Activated naive CD4-positive, alpha-beta T cell treated with anti-CD3 and anti-CD28 coated beads for 36 hours (primary cell): ENCODE measurements around the gene NDFIP2. TPM values are rescaled to one million over a fixed set of nuclear protein-coding genes. Genes with fewer than 3 reads are reported as not detected.

Experiments
- CTCF ChIA-PET: fragments of 350-600 bp; sonication (Branson Sonifier 250); formaldehyde crosslinking; loops from one replicate; lab custom pipeline; 2021; ENCODE audit warnings: antibody characterized with exemption; lab: Charles Lee
- DNase-seq: peaks from one replicate; pipeline ENCODE4 v3.0.0-alpha.2; 2020
- H3K27ac Mint-ChIP-seq: one replicate; pipeline ENCODE4 v1.8.0; 2021; ENCODE audit warnings: mild to moderate bottlenecking, mixed read lengths
- H3K27me3 Mint-ChIP-seq: one replicate; pipeline ENCODE4 v1.8.0; 2021; ENCODE audit warnings: low read depth, mixed read lengths
- H3K36me3 Mint-ChIP-seq: one replicate; pipeline ENCODE4 v1.8.0; 2021; ENCODE audit warnings: low read depth, mixed read lengths
- H3K4me1 Mint-ChIP-seq: one replicate; pipeline ENCODE4 v1.8.0; 2021; ENCODE audit warnings: low read depth, mixed read lengths
- H3K4me3 Mint-ChIP-seq: one replicate; pipeline ENCODE4 v1.8.0; 2021; ENCODE audit warnings: mild to moderate bottlenecking, moderate library complexity, mixed read lengths
- H3K9me3 Mint-ChIP-seq: one replicate; pipeline ENCODE4 v1.8.0; 2021; ENCODE audit warnings: mixed read lengths
- intact Hi-C: fragments of 100-400 bp; cut with micrococcal nuclease; formaldehyde crosslinking; loops from one replicate; pipeline ENCODE4 v1.15.1; 2023
- total RNA-seq, 2 experiments: library from RNA; stranded (reverse); gene quantifications; one replicate each; pipeline ENCODE4 v1.2.3, GENCODE V29; 2021

NDFIP2 gene
- total RNA-seq, 2 experiments from 2014 or later: 89.5 to 90.8 TPM

DNA sequence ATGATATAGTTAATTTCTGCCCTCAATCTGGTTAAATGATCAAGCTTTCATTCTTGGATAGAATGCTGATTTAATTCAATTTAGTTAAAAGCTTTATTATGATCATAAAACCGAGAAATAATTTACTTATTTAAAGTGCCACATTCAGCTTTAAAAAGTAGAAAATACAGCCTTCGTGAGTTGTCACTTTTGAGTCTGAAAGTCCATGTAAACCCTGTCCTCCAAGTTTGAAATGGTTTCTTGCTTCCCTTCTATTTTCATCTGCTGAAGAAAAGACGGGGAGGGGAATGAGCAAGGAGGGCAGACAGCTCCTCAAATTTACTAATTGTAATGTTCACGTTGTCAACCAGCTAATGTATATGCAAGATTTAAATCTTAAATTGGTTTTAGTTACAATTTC is 59.5 kb downstream of the NDFIP2 start:
- H3K36me3 Mint-ChIP-seq: peaks cover 14% of the 10 kb centered on the region
- no peak overlapping the region for H3K27ac Mint-ChIP-seq
- H3K4me3 Mint-ChIP-seq: no peak overlapping the region
- H3K9me3 Mint-ChIP-seq: no peaks in the 10 kb centered on the region
- CTCF ChIA-PET: interaction anchor here (0.7 to 6.4 kb wide), 22 partner anchors 10 to 192 kb away, joined by 3 to 159 read pairs (median 5); partner anchors contain the start of gene RBM26
- DNase-seq: no peak
- H3K27me3 Mint-ChIP-seq: no peaks in the 10 kb centered on the region
- intact Hi-C loops: loop anchor here (10.0 kb wide), 1 partner anchor 1406 kb away; no protein-coding TSS in a partner anchor
- peaks cover 5% of the 10 kb centered on the region for H3K4me1 Mint-ChIP-seq

DNA sequence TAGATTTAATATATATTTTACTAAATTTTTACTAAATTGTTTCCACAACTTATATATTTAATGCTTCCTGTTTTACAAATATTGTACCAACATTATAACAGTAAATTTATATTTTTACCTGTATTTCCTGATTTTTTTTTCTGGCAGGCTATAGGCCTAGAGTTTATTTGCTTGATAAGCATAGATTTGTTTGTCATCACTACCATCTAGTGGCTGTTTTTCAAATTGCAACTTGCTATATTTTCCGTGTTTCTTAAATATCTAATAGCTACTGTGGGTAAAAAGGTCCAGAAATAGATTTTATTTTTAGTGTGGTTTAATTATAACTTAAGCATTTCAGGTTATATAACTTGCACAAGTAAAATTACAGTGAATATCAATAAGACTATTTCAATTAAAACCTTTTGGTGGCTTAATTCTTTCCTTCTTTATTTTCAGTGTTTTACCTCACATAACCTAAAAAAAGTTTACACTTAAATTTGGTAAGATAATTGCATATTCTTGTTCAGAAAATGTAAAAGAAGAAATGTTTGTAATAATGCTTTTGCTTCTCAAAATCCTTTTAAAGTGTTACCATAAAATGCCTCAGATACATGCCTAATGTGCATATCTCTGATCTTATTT is 60.6 kb downstream of the NDFIP2 start:
- Mint-ChIP-seq H3K27me3 (no peaks in the 10 kb centered on the region), H3K4me1 (peaks cover 5% of the 10 kb centered on the region), H3K4me3 (no peak overlapping the region), H3K27ac (no peak overlapping the region), H3K9me3 (no peaks in the 10 kb centered on the region), H3K36me3 (peaks cover 17% of the 10 kb centered on the region)
- intact Hi-C loops: loop anchor here (1.0 to 10.0 kb wide), 3 partner anchors 60 to 1407 kb away; partner anchors contain the start of gene NDFIP2
- CTCF ChIA-PET: interaction anchor here (0.6 to 6.4 kb wide), 20 partner anchors 11 to 802 kb away, joined by 3 to 159 read pairs (median 4); partner anchors contain the start of genes NDFIP2 and RBM26
- DNase-seq: no peak

DNA sequence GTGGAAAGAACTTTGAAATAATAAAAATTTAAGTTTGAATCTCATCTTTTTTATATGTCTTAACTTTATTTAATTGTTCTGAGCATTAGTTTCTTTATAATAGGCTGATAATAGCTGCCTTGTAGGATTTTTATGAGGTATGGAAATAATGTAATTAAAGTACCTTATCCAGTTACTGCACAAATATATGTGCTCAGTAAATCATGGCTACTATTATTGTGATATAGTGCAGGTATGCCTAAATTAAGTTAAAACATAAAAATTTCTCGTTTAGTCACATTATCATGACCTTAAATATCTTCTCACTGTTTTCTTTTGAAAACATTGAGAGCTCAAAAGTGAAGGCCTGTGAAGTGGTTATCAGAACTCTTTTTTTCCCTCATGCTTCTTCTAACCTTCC is 62.9 kb downstream of the NDFIP2 start:
- Mint-ChIP-seq H3K4me1 (peaks cover 2% of the 10 kb centered on the region), H3K9me3 (no peaks in the 10 kb centered on the region), H3K36me3 (peaks cover 17% of the 10 kb centered on the region), H3K27ac (no peak overlapping the region), H3K27me3 (no peaks in the 10 kb centered on the region), H3K4me3 (no peak overlapping the region)
- CTCF ChIA-PET: interaction anchor here (1.0 to 3.6 kb wide), 4 partner anchors 63 to 139 kb away, joined by 3 to 70 read pairs (median 6); partner anchors contain the start of gene NDFIP2
- intact Hi-C loops: loop anchor here (10.0 kb wide), 1 partner anchor 1409 kb away; no protein-coding TSS in a partner anchor
- no peak for DNase-seq

DNA sequence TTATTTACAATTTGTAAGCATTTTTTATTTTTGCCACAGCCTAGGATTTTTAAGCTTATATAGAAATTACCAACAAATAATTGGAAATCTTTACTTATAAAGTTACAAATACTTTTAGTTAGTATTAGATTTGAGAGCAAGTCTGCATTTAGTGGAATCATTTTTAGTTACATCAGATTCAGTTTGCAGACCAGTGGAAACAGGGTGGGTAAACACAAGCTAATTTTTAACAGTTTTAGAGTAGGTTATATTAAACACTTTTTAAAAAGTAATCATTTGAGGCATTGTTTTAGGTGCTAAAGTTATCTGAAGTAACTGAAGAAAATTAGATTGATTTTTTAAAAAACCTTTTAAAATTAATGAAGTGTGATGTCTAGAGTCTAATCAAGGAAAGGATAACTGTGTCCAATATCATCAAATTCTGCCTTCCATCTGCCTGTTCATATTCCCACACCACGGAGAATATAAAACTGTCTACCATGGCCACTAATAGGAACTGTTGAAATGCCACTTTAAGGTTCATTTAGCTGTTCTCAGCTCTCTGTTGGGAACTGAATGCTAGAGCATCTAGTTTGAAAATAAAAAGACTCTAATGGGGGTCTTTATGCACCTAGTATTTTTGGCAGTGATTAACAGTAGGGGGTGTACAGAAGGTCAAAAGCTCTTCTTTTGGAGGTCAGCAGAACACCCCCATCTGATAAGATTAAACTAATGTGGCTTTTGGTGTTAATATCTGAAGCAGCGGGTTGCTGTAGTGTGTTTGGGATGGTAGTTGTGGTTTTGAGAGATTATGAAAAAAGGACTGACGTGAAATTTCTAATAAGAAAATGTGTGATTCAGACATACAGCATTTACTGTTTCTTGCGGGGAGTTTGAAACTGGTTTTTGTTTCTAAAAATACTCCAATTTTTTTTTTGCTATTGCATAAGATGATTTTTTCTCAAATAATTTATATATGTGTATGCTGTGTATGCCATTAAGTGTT is 66.5 kb downstream of the NDFIP2 start:
- CTCF ChIA-PET: interaction anchor here (0.7 to 1.5 kb wide), 2 partner anchors 66 to 123 kb away, joined by 3 to 7 read pairs; partner anchors contain the start of gene NDFIP2
- H3K27ac Mint-ChIP-seq: no peak overlapping the region
- no peaks in the 10 kb centered on the region for H3K27me3 Mint-ChIP-seq
- intact Hi-C loops: loop anchor here (10.0 kb wide), 1 partner anchor 1413 kb away; no protein-coding TSS in a partner anchor
- H3K36me3 Mint-ChIP-seq: peaks cover 16% of the 10 kb centered on the region
- no peaks in the 10 kb centered on the region for H3K9me3 Mint-ChIP-seq
- H3K4me1 Mint-ChIP-seq: no peaks in the 10 kb centered on the region
- DNase-seq: no peak
- no peak overlapping the region for H3K4me3 Mint-ChIP-seq

DNA sequence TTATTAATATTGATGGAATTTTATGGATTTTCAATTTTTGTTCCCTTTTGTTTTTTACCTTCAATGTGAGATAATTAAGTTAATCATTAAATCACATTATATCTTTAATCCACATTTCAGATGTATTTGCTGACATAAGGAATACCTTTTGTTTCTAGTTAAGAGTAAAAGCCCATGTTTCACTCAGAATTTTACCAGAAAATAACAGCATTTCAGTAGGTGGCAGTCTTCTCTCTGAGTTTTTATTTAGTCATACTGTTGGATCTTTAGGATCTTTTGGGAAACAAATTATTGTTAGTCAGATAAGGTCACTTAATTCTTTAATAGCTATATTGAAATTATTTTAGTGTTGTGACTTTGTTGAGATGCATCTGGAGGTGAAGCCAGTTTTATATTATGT is 67.9 kb downstream of the NDFIP2 start:
- no peak for DNase-seq
- H3K4me3 Mint-ChIP-seq: no peak overlapping the region
- no peaks in the 10 kb centered on the region for H3K9me3 Mint-ChIP-seq
- CTCF ChIA-PET: interaction anchor here (0.6 kb wide), 1 partner anchor 124 kb away, joined by 3 read pairs; no protein-coding TSS in a partner anchor
- H3K4me1 Mint-ChIP-seq: no peaks in the 10 kb centered on the region
- H3K27ac Mint-ChIP-seq: no peak overlapping the region
- H3K36me3 Mint-ChIP-seq: peaks cover 15% of the 10 kb centered on the region
- no peaks in the 10 kb centered on the region for H3K27me3 Mint-ChIP-seq
- intact Hi-C loops: loop anchor here (10.0 kb wide), 1 partner anchor 1414 kb away; no protein-coding TSS in a partner anchor

DNA sequence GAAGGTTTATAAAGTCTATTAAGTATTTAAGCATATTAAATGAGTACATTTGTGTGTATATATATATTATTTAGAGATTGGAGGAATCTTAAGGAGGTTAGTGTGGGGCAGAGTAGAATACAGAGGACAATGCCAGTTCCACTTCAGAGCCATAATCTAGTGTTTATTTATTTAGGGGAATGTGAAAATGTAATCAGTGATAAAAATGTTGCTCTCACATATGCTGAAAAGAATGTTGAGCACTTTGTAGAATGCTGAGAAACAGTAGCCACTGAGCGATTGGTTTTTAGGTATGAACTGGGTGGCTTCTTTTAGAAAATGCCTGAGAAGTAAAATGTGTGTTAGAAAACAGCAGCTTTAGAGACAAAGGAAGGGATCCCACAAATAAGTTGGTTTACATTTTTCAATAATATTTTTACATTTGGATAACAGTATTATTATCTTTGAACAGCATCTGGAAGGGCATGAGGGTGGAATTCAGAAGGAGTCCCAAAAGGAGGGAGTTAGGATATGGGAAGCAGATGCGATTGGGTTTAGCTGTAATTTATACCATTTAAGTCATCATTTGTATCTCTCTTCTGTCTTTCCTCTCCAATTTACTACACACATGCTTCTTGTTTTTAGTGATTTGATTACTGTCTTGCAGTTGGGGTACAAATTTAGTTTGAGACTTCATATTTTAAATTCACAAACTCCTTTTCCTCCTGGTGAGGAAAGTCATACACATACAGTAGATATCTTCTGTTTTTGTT is 68.6 kb downstream of the NDFIP2 start:
- no peak for DNase-seq
- CTCF ChIA-PET: interaction anchor here (0.6 kb wide), 1 partner anchor 125 kb away, joined by 3 read pairs; no protein-coding TSS in a partner anchor
- Mint-ChIP-seq H3K4me3 (no peak overlapping the region), H3K27ac (no peak overlapping the region), H3K27me3 (no peaks in the 10 kb centered on the region), H3K9me3 (no peaks in the 10 kb centered on the region), H3K36me3 (peaks cover 15% of the 10 kb centered on the region), H3K4me1 (no peaks in the 10 kb centered on the region)
- intact Hi-C loops: loop anchor here (10.0 kb wide), 1 partner anchor 1415 kb away; no protein-coding TSS in a partner anchor

DNA sequence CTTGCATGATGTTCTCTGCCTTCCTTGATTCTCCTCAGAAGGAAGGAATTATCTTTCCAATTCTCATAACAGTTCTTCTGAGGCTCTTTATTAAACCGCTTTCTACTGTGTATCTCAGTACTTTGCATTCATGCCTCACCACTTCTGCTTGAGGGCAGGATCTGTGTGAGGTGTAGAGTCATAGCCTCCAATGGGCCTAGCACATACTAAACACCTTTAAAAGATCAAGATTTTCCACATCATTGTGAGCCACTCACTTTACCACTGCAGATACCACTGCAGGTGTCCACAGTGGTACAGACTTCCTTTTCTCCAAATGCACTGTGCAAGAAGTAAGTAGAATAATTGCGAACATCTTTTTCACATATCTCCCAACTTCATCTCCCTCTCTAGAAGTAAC is 76.7 kb downstream of the NDFIP2 start:
- intact Hi-C loops: no loop called here
- Mint-ChIP-seq H3K4me1 (no peaks in the 10 kb centered on the region), H3K27me3 (no peaks in the 10 kb centered on the region), H3K27ac (no peak overlapping the region), H3K9me3 (peaks cover 28% of the 10 kb centered on the region), H3K36me3 (peaks cover 50% of the 10 kb centered on the region), H3K4me3 (no peak overlapping the region)
- DNase-seq: no peak
- CTCF ChIA-PET: no interaction called here

DNA sequence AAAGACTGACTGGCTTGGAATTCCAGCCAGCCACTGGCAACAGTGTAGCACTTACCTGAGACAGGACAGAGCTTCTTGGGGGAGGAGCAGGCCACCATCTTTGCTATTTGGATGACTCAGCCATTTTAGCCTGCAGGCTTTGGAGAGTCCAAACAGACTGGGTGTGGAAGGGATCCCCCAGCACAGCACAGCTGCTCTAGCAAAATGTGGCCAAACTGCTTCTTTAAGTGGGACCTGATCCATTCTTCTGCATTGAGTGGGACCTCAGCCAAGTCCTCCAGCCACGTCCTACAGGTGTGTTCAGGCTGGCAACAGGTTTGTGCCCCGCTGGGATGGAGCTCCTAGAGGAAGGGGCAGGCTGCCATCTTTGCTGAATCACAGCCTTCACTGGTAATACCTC is 80.0 kb downstream of the NDFIP2 start:
- CTCF ChIA-PET: interaction anchor here (0.6 to 1.0 kb wide), 2 partner anchors 137 to 1440 kb away, joined by 3 to 5 read pairs; no protein-coding TSS in a partner anchor
- H3K4me3 Mint-ChIP-seq: no peak overlapping the region
- H3K4me1 Mint-ChIP-seq: no peaks in the 10 kb centered on the region
- intact Hi-C loops: loop anchor here (10.0 kb wide), 1 partner anchor 1454 kb away; no protein-coding TSS in a partner anchor
- H3K27me3 Mint-ChIP-seq: no peaks in the 10 kb centered on the region
- H3K27ac Mint-ChIP-seq: no peak overlapping the region
- DNase-seq: no peak
- peaks cover 56% of the 10 kb centered on the region for H3K9me3 Mint-ChIP-seq
- peaks cover 45% of the 10 kb centered on the region for H3K36me3 Mint-ChIP-seq

DNA sequence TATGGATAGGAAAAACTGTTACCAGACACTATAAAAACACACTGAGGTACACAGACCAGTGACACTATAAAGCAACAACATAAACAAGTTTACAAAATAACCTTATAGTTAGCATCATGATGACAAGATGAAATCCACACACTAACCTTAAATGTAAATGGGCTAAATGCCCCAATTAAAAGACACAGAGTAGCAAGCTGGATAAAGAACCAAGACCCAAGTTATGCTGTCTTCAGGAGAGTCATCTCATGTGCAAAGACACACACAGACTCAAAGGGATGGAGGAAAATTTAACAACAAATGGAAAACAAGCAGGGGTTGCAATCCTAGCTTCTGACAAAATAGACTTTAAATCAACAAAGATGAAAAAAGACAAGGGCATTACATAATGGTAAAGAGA is 81.6 kb downstream of the NDFIP2 start:
- H3K36me3 Mint-ChIP-seq: peaks cover 34% of the 10 kb centered on the region
- H3K4me3 Mint-ChIP-seq: no peak overlapping the region
- no peak for DNase-seq
- H3K4me1 Mint-ChIP-seq: no peaks in the 10 kb centered on the region
- peaks cover 54% of the 10 kb centered on the region for H3K9me3 Mint-ChIP-seq
- H3K27me3 Mint-ChIP-seq: no peaks in the 10 kb centered on the region
- CTCF ChIA-PET: interaction anchor here (0.6 kb wide), 1 partner anchor 21 kb away, joined by 3 read pairs; no protein-coding TSS in a partner anchor
- intact Hi-C loops: loop anchor here (10.0 kb wide), 1 partner anchor 1452 kb away; no protein-coding TSS in a partner anchor
- no peak overlapping the region for H3K27ac Mint-ChIP-seq

DNA sequence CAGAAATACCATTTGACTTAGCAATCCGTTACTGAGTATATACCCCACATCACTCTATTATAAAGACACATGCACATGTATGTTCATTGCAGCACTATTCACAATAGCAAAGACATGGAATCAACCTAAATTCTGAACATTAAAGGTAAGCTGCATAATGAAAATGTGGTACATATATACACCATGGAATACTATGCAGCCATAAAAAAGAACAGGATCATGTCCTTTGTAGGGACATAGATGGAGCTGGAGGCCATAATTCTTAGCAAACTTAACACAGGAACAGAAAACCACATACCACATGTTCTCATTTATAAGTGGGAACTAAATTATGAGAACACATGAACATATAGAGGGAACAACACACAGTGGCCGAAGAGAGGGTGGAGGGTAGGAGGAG is 85.2 kb downstream of the NDFIP2 start:
- H3K4me1 Mint-ChIP-seq: no peaks in the 10 kb centered on the region
- H3K9me3 Mint-ChIP-seq: peaks cover 41% of the 10 kb centered on the region
- CTCF ChIA-PET: no interaction called here
- no peak overlapping the region for H3K4me3 Mint-ChIP-seq
- DNase-seq: no peak
- peaks cover 4% of the 10 kb centered on the region for H3K36me3 Mint-ChIP-seq
- H3K27ac Mint-ChIP-seq: no peak overlapping the region
- H3K27me3 Mint-ChIP-seq: no peaks in the 10 kb centered on the region
- intact Hi-C loops: loop anchor here (10.0 kb wide), 1 partner anchor 1449 kb away; no protein-coding TSS in a partner anchor

DNA sequence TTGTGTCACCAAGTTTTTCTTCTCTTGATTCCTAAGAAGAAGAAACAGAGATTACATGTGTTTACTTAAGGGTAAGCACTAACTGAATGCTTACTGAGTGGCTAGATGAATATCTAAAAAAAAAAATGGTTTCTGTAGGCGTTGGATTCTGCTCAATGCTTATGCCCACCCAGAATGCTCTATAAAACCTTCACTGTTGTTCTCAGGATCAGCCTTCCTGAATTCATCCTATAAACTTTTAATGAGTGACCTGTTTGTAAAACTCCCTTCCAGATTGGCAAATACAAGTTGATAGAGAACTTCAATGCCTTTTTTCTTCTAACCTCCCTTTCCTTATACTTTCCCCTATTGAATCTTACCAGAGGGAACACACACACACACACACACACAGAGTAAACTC is 90.2 kb downstream of the NDFIP2 start:
- H3K4me1 Mint-ChIP-seq: no peaks in the 10 kb centered on the region
- CTCF ChIA-PET: no interaction called here
- peaks cover 2% of the 10 kb centered on the region for H3K27me3 Mint-ChIP-seq
- H3K36me3 Mint-ChIP-seq: no peaks in the 10 kb centered on the region
- H3K4me3 Mint-ChIP-seq: no peak overlapping the region
- H3K27ac Mint-ChIP-seq: no peak overlapping the region
- intact Hi-C loops: no loop called here
- no peak for DNase-seq
- H3K9me3 Mint-ChIP-seq: peaks cover 3% of the 10 kb centered on the region
